ENCODE measurements around the gene TMIE.
"Not testable (repeated sequence)": the region's sequence is repeated elsewhere in the genome, so short reads cannot be mapped to it uniquely, and the experiment has no call there.

The TMIE gene

GRCh38 chr3:46690798-46691197 lies 10.4 kb upstream of the TMIE start:
- no peak for DNase-seq

- no peak for DNase-seq
Measured at GRCh38 chr3:46692566-46692990, 8.6 kb upstream of the TMIE start.

GRCh38 chr3:46693038-46693891 lies 7.9 kb upstream of the TMIE start, which contains the start of gene ALS2CL:
ALS2CL (minus strand) TSS chr3:46693679; CDS start chr3:46689440, 4,239 bp downstream.
- peak; percentile 42 for DNase-seq

GRCh38 chr3:46693892-46694226 lies 7.3 kb upstream of the TMIE start:
- DNase-seq = peak; percentile 32

- no peak for DNase-seq
Measured at GRCh38 chr3:46694520-46694919, 6.7 kb upstream of the TMIE start.

- peak; percentile 64 for DNase-seq
Measured at GRCh38 chr3:46695177-46695961, 5.8 kb upstream of the TMIE start.

- no peak for DNase-seq
Measured at GRCh38 chr3:46695962-46696894, 5.0 kb upstream of the TMIE start.

- DNase-seq = no peak
Measured at GRCh38 chr3:46699676-46700523, 1.3 kb upstream of the TMIE start.

- no peak for DNase-seq
Measured at GRCh38 chr3:46700772-46701171, 420 bp upstream of the TMIE start.

- no peak for DNase-seq
Measured at GRCh38 chr3:46702246-46703012, 1.2 kb downstream of the TMIE start.

GRCh38 chr3:46703013-46703520 lies 1.9 kb downstream of the TMIE start:
- DNase-seq = no peak

- DNase-seq = not testable (repeated sequence)
Measured at GRCh38 chr3:46704346-46704745, 3.2 kb downstream of the TMIE start.

- peak; percentile 80 for DNase-seq
Measured at GRCh38 chr3:46705022-46705530, 3.9 kb downstream of the TMIE start.

GRCh38 chr3:46705751-46706552 lies 4.8 kb downstream of the TMIE start:
- DNase-seq = no peak

- no peak for DNase-seq
Measured at GRCh38 chr3:46706771-46707582, 5.8 kb downstream of the TMIE start.

- DNase-seq = no peak
Measured at GRCh38 chr3:46707601-46708011, 6.4 kb downstream of the TMIE start.

GRCh38 chr3:46708401-46709156 lies 7.4 kb downstream of the TMIE start:
- DNase-seq = no peak

GRCh38 chr3:46709157-46709654 lies 8.0 kb downstream of the TMIE start:
- no peak for DNase-seq

All from hematopoietic multipotent progenitor cell treated with erythropoietin and hydrocortisone succinate and interleukin-3 and kit ligand, for 6 days (in vitro differentiated cells).